NCI-H748 (cell line): ENCODE data around the gene LIN7B.
"Not testable (repeated sequence)": the region's sequence is repeated elsewhere in the genome, so short reads cannot be mapped to it uniquely, and the experiment has no call there.

Experiments
- DNase-seq: peaks from one replicate; lab custom pipeline; 2025; ENCODE audit not compliant: unreplicated experiment; lab: John Stamatoyannopoulos, UW

LIN7B gene

DNA sequence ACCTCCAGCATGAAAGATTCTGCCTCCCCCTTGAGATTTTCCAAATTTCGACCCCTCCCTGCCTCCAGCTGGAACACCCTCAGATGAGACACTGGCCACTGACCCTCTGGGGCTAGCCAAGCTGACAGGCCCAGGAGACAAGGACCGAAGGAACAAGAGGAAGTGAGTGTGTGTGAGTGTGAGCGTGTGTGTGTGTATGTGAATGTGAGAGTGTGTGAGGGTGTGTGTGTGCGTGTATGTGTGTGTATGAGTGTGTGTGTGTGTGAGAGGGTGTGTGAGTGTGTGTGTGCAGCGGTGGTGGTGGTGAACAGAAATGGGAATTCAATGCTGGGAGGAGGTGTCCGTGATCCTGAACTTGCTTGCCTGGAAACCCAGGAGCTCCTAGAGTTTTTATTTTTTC, 27.2 kb downstream of the LIN7B start:
- DNase-seq: no peak

DNA sequence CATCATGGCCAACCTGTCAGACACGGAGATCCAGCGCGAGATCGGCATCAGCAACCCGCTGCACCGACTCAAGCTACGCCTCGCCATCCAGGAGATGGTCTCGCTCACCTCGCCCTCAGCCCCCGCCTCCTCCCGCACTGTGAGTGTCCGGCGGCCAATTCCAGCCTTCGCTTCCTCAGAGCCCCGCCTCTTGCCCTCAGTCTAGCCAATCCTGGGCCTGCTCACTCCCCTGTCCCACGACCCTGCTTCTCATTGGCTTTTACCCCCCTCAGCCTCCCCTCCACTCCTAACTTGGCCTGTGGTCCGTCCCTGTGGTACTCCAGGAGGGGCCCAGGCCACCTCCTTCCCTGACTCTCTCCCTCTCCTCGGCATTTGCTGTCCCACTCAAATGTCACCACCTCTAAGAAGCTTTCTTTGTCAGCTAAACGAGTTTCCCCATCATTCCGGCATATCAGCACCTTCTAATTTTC, 28.7 kb downstream of the LIN7B start:
- peak; percentile 96 for DNase-seq

DNA sequence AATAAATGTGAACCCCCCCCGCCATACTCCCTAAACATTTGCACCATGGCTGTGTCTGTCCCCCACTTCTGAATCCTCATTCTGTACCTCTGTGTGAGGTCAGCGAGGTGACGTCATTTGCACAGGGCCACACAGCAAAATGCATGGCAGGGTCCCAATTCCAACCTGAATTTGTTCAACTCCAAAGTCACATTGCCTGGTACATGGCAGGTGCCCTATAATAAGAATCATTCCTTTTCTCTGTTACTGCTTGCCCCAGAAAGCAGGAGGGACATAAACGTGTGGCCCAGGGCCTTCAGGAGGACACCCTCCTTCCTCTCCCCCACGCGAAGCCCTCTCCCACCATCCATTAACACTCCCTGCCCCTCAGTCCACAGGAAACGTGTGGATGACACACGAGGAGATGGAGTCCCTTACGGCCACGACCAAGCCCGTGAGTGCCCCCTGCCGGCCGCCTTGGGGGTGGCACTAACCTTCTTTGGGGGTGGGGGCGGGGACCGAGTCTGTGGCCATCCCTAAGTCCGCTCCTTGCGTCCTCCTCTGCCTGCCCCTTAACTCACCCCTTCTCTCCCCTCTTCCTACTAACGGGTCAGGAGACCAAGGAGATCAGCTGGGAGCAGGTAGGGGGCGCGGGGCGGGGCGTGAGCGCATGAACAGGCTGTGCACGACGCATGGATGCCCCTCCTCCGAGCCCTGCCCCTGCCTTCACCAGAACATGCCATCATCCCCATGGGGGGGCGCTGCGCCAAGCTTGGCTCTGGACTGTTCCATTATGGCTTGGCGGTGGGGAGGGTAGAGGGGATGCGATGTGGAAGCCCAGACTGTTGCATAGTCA, 31.6 kb downstream of the LIN7B start:
- peak; percentile 86 for DNase-seq

DNA sequence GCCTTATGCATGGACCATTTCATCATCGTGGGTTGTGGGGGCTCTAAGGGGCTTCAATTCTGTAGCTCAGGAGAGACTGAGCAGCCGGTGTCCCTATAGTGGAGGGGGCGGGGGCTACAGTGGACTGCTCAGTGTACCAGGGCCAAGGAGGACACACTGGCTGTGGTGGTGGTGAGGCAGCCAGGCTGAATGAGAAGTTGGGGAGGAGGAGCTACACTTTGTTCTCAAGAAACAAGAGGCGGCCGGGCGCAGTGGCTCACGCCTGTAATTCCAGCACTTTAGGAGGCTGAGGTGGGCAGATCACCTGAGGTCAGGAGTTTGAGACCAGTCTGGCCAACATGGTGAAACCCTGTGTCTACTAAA, 32.2 kb downstream of the LIN7B start:
- not testable (repeated sequence) for DNase-seq

DNA sequence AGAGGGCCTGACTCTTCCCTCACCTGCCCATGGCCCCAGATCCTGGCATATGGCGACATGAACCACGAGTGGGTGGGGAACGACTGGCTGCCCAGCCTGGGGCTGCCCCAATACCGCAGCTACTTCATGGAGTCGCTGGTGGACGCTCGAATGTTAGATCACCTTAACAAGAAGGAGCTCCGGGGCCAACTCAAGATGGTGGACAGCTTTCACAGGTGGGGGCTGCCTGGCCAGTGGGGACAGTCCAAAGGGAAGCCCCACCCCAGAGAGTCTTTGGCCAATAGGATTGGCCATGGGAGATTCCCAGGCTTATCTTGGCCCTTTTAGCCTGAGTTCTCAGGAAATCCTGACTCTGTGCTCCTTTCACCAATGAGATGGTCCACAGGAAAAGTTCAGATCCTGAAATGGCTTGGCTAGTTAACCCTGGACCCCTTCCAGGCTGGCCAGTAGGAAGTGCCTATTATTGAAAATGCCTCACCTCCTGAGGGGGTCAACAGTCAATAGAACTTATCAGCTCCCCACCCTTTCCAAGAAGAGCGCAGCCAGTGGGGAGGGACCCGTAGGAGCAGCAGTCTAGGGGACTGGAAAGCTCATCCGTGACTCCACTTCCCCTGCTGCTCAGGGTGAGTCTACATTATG, 34.0 kb downstream of the LIN7B start:
- no peak for DNase-seq

DNA sequence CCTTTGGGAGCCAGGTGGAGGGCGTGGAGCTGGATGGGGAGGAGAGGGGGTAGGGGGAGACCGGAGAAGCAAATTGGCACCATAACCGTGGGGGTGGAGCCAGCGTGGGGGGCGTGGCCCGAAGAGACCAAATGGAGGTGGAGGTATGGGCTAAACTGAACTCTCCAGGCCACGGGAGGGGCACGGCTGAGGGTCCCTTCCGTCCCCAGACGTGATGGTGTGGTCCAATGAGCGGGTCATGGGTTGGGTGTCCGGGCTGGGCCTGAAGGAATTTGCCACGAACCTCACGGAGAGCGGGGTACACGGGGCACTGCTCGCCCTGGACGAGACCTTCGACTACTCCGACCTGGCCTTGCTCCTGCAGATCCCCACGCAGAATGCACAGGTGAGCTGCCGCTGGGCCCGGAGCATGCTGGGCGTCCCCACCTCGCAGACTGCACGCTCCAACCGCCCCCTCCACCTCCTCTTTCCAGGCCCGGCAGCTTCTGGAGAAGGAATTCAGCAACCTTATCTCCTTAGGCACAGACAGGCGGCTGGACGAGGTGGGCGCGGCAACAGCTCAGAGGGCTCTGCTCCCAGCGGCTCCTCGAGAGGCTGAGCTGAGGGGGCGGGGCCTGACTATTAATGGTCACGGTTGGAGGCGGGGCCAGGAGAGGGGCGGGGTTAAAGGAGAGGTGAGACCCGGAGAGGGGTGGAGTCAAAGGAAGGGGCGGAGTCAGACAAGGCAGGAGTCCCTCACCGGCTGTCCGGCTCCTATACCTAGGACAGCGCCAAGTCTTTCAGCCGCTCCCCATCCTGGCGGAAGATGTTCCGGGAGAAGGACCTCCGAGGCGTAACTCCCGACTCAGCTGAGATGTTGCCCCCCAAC, 34.8 kb downstream of the LIN7B start:
- peak; percentile 96 for DNase-seq

DNA sequence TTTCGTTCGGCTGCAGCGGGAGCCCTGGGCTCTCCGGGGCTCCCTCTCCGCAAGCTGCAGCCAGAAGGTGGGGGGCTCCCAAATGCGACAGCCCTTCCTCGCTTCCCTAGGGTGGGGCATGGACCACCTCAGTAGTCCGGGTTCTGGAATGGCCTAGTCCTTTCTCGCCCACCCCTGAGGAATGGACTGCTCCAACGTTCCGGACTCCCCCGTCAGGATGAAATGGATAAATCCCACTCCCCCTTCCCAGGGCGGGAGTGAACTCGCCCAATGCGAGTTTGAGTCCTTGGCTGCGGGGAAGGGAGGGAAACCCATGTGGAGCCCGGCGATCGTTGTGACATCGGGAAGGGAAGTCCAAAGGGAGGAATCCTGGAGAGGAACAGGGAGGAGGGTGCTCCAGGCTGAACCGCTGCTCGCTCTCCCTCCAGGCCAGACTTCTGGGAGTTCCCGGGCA, 35.5 kb downstream of the LIN7B start:
- peak; percentile 92 for DNase-seq

DNA sequence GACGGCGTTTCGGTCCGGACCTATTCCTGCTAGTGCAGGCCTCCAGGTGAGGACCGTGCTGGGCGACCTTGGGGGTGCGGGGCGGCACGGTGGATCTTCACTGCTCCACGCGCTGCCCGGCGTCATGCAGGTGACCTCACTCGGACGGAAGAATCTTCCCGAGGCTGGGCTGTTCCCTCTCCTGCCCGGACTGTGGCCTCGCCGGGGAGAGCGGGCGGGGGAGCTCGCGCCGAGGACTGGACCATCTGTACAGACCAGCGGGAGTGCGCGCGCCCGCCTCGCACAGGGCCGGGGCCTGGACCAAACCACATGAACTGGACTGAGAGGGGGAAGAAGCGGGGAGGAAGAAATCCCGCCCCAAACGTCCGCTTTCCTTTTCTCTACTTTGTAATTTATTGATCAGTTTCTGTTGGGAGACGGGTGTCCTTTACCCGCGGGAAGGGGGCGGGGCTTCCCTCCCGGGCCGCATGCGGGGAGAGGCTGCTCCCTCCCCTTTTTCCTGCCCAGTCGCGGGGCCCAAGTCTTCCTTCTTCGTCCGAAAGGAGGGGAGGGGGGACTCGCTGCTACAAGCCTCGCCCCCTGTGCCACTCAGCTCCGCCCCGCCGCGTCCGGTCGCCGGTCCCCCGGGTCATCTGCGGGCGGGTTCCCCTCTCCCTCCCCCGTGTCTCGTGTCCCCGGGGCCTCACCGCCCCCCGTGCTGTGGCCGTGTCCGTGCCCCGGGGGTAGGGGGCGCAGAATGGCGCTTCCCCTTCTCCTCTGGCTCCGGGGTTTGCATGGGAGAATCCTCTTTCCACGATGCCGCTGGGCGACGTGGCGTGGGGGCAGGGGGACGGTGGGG, 36.2 kb downstream of the LIN7B start:
- DNase-seq: peak; percentile 94

DNA sequence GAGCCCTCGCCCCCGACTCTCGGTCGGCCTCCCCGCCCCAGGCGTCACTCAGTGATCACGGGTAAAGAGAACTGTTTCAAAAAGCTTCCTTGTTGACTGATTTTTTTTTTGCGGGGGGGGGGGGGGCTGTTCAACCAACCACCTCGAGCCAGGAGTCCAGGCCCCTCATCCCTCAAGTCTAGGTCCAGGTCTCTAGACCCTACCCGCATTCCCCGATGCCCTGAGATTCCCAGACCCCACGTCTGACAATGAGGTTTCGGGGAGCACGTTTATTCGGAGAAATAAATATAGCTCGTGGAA, 36.7 kb downstream of the LIN7B start:
- DNase-seq: no peak

DNA sequence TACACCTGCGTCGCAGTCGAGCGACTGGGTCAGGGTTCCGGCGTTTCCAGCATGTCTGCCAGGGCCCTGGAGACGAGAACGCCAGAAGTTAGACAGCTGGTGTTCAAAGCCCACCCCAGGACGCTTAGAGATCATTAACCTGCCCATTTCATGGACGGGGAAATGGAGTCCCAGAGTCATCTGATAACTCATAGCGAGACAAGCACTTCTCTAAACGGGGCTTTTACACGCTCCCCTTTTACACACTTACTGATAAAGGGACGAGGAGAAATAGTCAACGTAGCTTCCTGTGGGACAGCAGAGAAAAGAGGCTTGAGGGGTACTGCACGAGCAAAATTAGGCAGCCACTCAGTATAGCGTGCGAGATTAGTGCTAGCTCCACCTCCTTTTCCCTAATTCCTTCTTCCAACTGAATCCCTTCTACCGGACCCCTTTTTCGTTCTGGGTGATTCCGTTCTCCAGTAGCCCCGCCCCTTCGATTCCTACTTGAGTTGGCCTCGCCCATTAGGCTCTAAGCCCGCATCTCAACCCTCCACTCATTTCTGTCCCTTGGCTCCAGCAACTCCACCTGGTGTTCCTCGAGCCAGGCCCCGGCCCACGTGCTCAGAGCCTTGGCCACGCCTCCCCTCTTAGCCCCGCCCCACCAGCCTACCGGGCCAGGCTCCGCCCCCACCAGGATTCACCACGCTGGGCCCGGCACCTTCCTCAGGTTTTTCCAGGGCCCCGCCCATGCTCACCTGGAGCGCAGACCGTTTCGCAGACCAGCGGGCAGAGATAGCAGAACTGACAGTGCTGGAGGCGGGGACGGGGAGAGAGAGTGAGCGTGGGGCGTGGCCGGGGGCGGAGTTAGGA, 37.3 kb downstream of the LIN7B start:
- DNase-seq: peak; percentile 96

DNA sequence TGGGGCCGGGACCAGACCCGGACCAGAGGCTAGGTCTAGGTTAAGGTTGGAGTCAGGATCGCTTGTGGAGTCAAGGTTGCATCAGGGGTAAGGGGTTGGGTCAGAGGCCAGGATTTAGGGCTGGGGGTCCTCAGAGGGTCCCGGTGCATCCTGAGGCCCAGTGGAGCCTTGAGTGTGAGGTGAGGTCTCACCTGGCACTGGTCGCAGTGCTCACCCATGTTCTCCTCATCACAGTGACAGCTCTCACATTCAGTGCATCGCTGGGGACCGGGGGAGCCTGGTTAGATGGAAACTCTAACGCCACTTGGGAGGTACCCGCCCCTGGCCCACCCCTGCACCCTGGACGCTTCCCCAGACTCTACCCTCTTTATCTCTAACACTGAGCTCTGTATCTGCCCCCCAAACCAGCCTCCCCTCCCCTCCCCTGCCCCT, 38.0 kb downstream of the LIN7B start:
- DNase-seq: no peak

DNA sequence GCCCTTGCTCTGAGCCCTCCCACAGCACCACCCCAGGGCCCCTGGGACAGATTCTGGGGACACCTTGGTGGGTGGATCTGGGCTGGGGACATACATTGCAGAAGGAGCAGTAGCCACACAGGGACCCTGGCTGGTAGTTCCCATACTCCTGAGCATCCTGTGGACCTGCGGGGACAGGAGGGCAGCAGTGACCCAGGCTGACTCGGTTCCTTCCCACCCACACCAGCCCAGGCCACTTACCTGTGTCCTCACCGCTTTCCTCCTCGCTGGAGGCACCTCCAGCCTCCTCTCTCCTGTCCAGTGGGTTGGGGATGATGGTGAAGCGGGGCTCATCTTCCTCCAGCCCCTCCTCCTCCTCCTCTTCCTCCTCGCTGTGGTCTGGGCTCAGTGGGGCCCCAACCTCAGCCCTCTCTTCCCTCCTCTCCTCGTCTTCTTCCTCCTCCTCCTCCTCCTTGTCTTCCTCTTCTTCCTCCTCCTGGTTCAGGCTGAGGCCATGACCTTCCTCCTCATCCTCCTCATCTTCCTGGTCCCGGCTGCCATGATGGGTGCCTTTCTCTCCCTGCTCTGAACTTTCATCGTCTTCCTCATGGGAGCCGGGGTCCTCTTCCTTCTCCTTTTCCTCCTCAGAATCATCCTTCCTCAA, 39.1 kb downstream of the LIN7B start:
- no peak for DNase-seq

DNA sequence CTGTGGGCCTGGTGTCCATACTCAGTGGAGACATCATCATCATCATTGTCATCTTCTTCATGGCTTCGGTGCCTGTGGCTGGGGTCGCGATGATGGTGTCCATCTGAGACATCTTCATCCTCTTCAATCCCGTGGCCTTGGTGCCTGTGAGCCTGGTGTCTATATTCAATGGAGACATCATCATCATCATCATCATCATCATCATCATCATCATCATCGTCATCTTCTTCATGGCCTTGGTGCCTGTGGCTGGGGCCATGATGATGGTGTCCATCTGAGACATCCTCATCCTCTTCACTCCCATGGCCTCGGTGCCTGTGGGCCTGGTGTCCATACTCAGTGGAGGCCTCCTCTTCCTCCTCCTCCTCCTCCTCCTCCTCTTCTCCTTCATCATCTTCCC, 40.1 kb downstream of the LIN7B start:
- no peak for DNase-seq

DNA sequence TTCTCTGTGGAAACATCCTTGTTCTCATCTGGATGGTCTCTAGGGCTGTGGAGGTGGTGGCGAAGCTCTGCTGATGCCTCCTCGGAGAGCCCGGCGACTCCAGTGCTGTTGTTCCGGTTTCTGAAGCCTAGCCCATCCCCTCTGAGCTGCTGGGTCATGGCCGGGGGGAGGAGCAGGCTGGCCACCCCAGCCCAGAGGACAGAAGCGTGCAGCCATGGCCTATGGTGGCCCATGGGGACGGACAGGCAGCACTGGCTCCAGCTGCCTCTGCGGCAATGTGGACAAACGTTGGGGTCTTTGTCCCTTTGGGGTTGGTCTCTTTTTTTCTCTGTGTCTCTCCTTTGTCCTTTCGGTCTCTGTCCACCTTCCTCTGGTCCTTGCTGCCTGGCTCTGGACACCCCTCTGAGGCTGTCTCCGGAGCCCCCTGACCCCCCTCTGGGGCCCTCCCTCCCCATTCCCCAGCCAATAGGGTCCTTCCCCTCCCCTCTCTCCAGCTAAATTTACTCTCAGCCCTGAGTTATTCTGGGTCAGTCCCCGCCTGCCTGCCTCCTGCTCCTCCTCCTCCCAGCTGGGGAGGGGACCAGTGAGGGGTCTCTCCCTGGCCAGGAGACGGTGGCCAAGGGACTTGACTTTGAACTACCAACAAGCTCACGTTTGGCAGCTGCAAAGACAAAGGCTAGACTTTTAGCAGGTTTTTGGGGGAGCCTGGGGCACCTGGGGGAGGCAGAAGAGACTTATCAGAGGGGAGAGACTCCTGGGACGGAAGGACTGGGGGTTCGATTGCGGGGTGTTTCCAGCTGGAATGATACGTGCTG, 41.0 kb downstream of the LIN7B start, which contains the start of gene HRC:
Gene HRC (minus strand): TSS at position 392 of the 815 bp plus-strand sequence. CDS start 159 bp downstream, at position 233.
- DNase-seq: no peak

DNA sequence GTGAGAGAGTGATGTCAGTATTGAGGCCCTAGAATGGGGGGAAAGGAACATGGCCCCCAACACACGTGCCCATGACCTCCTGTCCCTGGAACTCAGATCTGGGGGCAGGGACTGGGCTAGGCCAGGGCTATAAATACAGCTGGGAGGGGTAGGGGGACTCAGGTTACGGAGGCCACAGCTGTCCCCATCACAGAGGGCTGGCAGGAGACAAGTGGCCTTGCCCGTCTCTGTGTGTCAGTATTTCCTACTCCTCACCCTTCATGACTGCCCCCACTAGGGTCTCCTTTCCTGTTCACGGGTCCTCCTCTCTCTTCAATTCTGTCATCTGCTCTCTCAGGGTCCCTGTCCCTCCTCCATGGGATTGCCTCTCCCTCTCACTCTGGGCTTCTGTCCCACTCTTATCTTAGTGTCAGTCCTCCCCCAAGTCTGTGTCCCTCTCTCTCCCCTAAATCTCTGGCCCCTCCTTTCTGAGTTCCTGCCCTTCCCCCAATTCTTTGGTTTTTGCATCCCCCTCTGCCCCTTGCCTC, 41.7 kb downstream of the LIN7B start:
- no peak for DNase-seq

DNA sequence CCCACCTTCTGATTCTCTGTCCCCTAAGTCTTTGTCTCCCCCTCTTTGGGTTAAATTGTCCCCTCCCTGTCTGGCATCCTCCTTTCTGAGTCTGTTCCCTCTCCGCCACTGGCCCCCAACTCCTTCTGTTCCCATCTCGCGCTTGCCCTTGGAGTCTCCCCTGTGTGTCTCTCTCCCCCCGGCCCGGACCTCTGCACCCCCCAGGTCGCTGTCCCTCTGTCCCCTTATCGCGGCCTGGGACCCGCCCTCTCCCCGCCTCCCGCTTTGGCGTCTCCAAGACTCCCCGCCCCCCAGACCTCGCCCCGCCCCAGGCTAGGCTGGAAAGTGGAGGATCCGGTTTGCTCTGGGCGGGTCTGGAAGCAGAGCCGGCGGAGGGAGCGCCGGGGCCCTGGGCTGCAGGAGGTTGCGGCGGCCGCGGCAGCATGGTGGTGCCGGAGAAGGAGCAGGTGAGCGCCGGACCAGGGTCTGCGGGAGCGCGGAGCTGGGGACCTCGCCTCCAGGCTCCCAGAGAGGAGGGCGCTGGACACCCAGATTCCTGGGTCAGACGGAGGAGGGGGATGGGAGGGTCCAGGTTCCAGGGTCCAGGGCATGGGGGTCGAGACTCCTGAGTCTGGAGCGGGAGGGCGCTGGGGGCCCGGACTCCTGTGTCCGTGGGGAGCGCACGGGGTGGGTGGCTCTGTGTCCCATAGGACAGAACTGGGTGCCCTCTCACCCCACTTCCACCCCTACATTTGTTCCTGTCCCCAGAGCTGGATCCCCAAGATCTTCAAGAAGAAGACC, 43.5 kb downstream of the LIN7B start, which contains the start of gene TRPM4:
Gene TRPM4 (plus strand): TSS at position 348 of the 780 bp plus-strand sequence. CDS start 75 bp downstream, at position 423.
- DNase-seq: peak; percentile 94
